Jurkat, Clone E6-1 (cell line): ENCODE results near the gene DRAXIN.

Source experiments
- DNase-seq: peaks from one replicate; pipeline ENCODE4 v3.0.0-alpha.2; 2011; ENCODE audit warnings: low read depth, low spot score
- H3K4me3 ChIP-seq: 2 replicates; pipeline ENCODE4 v1.5.1; 2011; ENCODE audit warnings: mild to moderate bottlenecking, low read length, control low read depth, moderate library complexity

The DRAXIN gene

DNA sequence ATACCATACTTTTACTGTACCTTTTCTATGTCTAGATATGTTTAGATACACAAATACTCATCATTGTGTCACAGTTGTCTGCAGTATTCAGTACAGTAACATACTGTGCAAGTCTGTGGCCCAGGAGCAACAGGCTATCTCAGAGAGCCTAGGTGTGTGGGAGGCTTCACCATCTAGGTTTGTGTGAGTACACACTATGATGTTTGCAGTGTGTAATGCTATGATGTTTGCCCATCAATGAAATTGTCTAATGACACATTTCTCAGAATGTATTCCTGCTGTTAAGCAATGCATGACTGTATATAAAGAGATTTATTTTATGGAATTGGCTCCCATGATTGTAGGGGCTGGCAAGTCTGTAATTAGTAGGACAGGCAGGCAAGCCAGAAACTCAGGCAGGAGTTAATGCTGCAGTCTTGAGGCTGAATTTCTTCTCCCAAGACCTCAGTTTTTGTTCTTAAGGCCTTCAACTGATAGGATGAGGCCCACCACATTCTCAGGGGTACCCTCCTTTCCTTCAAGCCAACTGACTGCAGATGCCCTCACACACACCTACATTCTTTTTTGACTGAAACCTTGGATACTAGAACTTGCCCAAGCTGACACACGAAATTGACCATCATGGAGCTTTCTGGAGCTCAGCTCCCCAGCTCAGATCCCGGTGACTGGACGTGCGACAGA is 36.8 kb downstream of the DRAXIN start:
- no peak overlapping the region for H3K4me3 ChIP-seq
- no peak for DNase-seq

DNA sequence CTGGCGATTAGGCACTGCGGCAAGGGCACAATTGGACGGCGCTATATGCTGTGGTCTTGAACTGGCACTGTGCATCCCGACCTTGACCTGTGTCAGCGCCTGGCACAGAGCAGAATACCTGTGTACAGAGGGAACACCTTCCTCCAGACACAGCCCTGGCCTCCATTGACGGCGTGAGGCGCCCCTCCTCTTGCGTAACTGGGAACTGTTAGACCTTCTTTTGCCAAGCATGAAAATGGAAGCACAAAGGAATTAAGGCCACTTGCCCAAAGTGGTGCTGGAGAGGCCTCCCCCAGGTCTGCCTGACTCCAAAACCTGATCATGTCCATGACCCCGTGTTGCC is 37.6 kb downstream of the DRAXIN start:
- no peak for DNase-seq
- no peak overlapping the region for H3K4me3 ChIP-seq

DNA sequence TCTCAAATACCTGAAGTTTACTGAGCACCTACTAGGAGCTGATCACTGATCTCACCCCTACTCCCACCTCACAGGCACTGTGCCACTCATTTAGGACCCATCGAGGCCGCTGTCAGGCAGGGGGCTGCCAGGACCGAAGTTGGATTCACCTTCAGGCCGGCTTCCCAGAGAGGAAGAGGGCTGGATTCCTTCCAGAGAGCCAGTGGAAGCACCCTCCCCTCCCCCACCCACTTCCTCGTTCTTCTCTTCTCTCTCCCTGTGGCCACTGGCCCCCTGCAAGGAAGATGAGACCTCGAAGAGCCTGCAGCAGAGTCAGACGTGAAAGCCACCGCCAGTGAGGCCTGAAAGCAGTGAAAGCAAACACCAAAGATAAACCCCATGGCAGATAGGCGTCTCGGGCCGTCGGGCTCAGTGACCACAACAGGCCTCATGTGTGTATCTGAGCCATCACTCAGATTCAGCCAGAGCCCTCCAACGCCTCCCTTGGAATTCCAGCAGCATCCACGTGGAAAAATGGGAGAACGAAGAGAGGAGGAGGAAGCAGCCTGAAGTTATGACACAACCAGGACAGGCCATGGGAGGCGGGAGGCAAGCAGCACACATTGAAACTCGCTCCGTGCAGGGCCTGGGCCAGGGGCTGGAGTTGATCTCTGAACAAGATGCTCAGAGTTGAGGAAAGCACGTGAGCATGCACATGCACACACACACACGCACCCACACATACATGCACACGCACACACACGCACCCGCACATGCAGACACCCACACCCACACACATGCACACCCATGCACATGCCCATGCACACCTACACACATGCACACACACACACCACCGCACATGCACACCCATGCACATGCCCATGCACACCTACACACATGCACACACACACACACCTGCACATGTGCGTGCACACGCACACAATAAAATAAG is 38.3 kb downstream of the DRAXIN start:
- DNase-seq: no peak
- H3K4me3 ChIP-seq: no peak overlapping the region

DNA sequence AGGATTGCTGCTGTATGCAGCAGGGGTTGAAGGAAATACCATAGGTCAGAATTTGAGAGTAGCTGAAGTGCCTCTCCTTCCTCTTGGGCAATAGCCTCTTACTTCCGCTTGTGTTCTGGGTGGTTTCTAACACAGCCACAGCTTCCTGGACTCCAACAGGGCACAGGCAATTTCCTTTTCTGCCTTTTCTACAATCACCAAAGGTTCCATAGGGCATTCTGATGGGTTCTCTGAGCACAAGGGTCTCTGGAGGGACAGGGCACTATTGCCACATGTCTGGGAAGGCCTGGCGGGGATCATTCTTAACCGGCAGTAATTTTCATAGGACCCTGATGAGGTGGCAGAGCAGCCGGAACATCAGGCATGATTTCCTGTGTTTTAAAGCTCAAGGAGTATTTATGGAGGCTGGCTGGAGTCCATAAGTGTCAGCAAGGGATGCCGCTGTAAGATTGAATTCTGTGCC is 39.0 kb downstream of the DRAXIN start:
- peak; percentile 74 for DNase-seq
- peak overlapping the region; percentile 16; the same call in 1 of the 2 replicates for H3K4me3 ChIP-seq

DNA sequence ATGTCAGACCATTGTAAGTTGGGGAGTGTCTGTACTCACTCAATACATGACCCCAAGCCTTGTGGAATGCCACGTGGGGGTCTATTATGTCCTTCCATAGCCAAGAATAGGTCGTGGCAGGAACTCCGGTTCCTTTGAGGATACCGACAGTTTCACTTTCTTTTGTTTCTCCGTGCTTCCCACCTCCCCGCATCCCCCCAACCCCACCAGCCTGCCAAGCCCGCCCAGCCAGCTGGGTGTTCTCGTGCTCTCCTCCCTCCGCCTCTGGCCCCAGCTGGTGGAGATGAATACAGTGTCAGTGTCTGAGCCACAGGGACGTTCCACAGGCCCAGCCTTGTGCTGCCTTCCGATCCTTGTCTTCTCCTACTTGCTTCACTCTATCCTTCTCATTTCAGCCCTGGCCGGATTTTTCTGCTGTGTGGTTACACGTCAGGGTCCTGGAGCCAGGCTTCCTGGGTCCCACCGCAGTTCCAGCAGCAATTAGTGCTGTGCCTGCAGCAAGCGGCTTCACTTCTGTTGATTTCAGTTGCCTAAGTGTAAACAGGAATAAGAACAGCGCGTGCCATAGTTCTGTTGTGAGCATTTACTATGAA is 40.3 kb downstream of the DRAXIN start:
- DNase-seq: no peak
- no peak overlapping the region for H3K4me3 ChIP-seq

DNA sequence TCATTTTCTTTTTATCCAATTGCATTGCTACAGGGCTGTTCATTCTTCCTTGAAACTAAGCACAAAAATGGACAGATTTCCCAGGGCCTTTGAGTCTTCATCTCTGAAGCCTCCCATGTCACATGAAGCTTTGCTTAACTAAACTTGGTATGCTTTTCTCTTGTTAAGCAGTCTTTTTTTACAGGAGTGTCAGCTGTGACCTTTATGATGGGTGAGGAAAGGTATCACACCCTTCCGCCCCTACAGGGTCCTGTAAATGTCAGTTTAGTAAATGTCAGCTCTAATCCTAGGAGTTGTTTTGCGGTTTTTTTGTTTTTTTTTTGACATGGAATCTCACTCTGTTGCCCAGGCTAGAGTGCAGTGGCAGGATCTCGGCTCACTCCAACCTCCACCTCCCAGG is 41.8 kb downstream of the DRAXIN start:
- H3K4me3 ChIP-seq: no peak overlapping the region
- no peak for DNase-seq

DNA sequence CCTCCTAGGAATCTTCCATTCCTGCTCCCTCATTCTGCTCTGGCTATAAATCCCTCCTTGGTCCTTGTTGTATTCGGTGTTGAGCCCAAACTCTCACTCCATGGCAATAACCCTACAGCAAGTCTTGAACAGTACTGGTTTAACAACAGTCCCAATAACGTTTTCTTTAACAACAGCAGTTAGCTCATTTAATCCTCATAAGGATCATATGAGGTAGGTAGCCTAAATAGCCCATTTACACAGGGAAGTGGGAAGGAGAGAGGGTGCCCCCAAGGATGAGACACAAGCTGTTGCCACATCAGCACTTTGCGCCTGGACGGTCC is 44.0 kb downstream of the DRAXIN start:
- H3K4me3 ChIP-seq: peak overlapping the region; percentile 95
- DNase-seq: no peak

DNA sequence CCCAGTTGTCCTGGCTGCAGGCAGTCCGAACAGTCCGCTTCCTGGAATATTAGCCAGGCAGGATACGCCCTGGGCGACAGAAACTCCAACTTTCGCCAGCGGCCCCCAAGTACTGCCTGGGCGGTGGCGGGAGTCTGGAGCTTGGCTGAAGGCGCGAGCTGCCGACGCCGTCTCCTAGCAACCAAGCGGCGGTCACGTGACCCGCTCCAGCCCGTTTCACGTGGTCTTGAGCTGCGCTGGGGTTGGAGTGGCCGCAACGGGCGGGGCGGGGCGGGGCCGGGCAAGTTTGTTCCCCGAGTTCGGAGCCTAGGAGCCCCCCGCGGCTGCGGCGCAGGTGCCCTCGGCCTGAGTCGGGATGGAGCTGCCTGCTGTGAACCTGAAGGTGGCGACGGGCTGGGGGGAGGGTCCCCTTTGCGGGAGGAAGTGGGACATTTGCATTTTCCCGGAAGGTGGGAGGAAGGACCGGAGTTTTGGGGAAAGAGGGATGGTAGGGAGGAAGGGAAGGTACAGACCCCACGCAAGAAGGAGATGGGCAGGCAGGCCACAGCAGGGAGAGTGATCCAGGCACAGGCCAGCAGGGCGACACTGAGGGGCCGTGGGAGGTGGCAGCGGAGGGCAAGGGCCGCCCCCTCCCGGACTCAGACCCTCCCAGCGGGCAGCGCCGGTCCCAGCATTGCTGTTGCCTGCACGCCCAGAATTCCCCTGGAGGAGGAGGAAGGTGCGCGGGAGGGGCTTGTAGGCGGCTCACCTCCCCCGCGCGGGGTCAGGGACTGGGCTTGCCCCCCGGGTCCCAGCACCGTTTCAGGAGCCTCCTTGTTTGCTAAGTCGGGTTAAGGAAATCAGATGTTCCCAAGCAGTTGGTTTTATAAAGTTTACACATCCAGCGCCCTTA is 44.6 kb downstream of the DRAXIN start, which contains the start of gene AGTRAP:
TSS of gene AGTRAP (plus strand) at position 283 of the 892 bp plus-strand sequence. CDS start at position 356, 73 bp downstream.
- H3K4me3 ChIP-seq: peak within 1 kb of the TSS; percentile 95
- peak; percentile 81 for DNase-seq

DNA sequence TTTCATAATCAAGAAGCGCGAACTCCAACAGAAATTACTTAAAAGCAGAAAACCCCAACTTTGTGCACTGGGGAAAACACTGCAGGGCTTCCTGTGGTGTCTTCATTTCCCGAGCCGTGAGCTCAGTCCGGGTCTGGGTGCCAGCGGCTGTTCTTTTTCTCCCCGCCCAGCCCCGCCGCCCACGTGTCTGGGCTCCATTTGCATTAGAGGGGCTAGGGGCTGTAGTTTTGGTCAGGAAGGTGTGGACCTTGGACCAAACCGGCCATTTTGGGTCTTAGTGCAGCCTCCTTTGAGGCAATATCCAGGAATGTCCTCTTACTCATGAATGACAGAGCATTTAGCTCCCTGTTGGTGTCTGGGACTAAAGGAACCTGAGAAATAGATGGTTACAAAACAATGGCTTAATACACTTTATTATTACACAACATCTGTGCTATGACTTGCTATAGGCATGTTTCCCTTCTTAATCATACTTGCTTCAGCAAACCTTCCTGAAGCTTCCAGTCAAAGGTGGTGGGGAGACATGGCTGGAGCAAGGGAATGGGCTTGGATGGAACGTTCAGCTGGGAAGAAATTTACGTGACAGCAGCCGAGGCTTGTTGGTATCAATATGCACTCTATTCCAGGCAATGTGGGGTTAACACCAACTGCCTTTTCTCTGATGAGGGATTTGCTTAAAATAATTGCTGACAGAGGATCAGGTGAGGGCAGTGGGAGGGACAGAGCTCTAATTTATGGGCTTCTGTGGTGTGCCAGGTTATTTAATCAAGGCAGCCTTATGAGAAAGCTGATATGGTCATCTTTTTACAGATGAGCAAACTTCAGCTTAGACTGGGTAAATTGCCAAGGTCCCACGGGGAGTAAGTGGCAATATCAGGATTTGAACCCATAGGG is 45.5 kb downstream of the DRAXIN start:
- H3K4me3 ChIP-seq: peak overlapping the region; percentile 95
- no peak for DNase-seq

DNA sequence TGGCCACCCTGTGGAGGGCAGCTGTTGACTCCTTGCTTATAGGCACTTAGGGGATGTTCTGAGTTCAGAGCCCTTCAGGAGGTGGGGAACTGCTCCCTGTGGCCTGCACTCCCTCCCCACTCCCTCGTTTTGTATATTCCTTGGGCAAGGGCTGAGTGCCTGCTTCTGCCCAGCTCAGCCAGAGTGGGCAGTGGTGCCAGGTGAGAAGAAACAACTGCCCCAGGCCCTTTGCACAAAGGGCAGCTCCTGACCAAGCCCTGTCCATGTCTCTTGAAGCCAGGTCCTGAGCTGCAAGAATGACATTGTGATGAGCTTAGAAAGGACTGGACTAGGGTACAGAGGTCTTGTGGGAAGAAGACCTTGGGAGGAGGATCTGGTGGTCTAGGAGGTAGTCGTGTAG is 46.6 kb downstream of the DRAXIN start:
- no peak for DNase-seq
- no peak overlapping the region for H3K4me3 ChIP-seq

DNA sequence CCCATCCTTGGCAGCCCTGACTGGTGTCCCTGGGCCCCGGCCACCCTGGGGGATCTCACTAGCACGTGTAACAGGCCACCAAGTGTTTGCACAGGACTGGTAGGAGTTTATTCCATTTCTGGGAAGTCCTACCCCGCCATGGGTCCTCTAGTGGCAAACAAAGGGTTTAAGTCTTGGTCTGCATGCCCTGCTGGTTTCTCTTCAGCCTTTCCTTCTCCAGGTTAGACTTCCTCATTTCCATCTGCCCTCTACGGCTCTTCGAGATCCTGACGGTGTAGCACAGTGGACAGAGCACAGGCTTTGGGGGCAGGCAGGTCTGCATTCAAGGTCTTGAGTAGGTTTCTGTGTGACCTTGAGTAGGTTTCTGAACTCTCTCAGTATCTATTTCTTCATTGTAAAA is 47.3 kb downstream of the DRAXIN start:
- no peak for DNase-seq
- H3K4me3 ChIP-seq: no peak overlapping the region

DNA sequence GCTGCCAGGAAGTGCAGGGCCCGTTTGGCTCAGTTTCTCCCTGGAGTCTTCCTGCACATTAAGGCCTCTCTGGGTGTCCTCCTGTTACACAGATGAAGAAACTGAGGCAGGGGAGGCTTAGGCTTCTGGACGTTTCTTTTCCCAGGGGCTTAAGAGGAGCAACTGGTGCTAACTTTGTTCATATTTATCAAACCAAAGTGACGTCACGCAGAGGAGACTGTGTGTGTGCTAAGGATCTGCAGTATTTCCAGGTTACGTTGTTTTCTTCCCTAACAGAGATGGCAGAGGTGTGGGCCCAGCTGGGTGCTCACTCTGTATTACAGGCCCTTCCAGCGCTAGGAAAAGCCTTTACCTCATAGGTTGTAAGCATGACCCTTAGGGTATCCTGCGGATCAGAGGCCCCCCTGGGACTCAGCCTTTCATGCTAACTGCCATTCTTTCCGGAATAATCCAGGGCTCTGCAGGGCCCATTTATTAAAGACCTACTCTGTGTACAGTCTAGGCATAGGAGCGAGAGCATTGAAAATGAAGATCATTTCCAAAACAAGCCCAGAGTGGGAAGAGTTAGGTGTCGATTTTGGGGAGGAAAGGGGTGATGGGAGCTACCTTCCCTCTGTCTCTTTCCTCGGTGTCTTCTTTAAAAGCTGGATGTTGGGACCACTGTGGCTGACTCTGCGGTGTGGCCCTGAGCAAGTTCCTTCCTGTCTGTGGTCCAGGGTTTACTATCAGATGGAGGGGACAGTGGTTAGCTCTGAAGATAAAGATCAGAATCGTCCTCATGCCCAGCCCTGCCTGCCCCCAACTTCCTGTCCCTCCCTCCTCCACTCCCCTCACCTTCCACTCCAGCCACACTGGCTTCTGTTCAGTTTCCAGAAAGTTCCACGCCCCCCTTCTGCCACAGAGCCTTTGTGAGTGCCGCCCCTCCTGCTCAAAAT is 49.0 kb downstream of the DRAXIN start:
- DNase-seq: peak; percentile 76
- no peak overlapping the region for H3K4me3 ChIP-seq

DNA sequence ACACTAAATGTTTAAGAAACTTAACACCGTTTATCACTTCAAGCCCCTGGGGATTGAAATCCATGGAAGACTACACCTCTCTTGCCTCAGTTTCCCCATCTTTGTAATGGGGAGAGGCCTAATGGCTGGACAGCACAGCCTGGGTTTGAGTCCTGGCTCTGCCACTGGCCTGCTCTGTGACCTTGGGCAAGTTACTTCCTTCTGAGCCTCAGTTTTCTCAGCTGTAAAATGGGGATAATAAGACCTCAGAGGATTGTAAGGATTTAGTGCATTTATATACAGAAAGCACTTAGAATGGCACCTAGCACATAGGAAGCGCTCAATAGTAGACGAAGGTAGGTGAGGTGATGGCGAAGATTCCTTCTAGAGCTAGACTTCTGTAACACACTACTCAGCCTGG is 50.0 kb downstream of the DRAXIN start:
- H3K4me3 ChIP-seq: no peak overlapping the region
- no peak for DNase-seq

DNA sequence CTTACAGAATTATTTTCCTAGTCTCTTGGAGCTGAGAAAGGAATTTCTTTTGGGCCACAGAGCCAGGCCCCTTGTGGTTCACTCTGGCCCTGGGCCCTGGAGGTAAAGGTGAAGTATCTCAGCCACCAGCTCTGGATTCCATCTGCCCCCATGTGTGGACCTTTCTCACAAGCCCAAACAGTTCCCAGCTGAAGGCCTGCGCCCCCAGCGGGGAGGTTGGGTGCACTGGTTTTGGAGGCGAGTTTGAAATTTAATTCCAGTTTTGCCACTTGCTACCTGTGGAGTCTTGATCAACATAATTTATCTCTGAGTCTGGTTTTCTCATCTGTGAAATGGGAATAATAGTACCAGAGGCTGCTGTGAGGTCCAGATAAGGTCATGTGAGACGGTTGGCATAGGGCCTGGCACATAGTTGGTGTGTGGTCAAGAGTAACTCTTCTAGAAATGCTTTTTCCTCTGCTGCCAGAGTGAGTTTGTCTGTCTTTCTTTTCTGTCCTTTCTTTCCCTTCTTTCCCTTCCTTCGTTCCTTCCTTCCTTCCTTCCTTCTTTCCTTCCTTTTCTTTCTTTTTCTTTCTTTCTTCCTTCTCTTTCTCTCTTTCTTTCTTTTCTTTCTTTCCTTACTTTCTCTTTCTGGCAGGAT is 50.5 kb downstream of the DRAXIN start:
- DNase-seq: no peak

DNA sequence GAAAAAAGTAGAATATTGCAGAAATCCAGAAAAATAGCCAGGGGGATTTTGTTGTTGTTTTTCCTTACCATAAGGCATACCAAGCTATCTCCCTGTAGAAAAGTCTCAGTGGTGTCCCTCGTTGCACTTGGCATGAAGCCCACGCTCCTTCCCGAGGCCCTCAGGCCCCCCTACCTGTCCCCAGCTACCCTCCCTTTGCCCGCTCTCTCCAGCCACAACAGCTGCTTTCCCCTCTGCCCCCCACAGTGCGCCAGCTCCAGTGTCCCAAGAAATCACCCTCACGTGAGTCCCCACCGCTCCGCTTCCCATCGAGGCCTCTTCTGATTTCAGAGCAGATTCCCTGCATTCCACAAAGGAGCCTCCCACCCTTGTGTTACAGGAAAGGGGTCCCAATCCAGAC is 52.8 kb downstream of the DRAXIN start:
- no peak overlapping the region for H3K4me3 ChIP-seq
- no peak for DNase-seq

More for the DNA sequence above, 50.5 kb downstream of the DRAXIN start:
- H3K4me3 ChIP-seq: no peak overlapping the region

DNA sequence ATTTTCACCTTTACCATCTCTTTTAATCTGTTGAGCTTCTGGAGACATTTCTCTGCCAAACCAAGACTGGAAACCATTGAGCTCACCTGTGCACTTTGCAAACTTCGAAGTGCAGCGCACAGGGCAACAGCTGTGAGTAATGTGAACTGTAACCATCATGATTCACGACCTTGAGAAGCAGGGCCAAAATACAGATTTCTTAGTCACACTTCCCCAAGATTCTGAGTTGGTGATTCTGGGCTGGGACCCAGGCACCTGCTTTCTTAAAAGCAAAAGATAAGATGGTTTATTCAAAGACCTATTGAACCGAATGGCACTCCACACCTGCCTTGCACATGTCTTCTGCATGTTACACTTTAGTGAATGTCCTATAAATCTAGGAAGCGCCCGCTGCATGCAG is 54.6 kb downstream of the DRAXIN start:
- no peak for DNase-seq
- H3K4me3 ChIP-seq: no peak overlapping the region
